HepG2 (cell line): ENCODE measurements around the gene PAM16. TPM values are rescaled to one million over a fixed set of nuclear protein-coding genes. Genes with fewer than 3 reads are reported as not detected.

Source experiments
- JUN ChIP-seq: sonication (generic); formaldehyde crosslinking; IDR thresholded peaks from 2 replicates; pipeline ENCODE4 v1.4.0; 2020; ENCODE audit warnings: mild to moderate bottlenecking, missing genetic modification reagents
- KLF15 ChIP-seq: sonication (generic); formaldehyde crosslinking; IDR thresholded peaks from 2 replicates; pipeline ENCODE4 v1.8.1; 2023; ENCODE audit warnings: borderline replicate concordance, mild to moderate bottlenecking, inconsistent platforms, missing genetic modification reagents, mixed read lengths
- PREB ChIP-seq: sonication (generic); formaldehyde crosslinking; IDR thresholded peaks from 2 replicates; pipeline ENCODE4 v1.4.0; 2020; ENCODE audit warnings: missing genetic modification reagents
- ZNF407 ChIP-seq: sonication (generic); formaldehyde crosslinking; IDR thresholded peaks from one replicate; pipeline ENCODE4 v1.5.1; 2020; ENCODE audit warnings: mild to moderate bottlenecking, missing genetic modification reagents; ENCODE audit errors: not compliant biosample characterization
- ZNF512B ChIP-seq: sonication (generic); formaldehyde crosslinking; IDR thresholded peaks from 2 replicates; pipeline ENCODE4 v1.5.1; 2020; ENCODE audit warnings: missing genetic modification reagents, mild to moderate bottlenecking, borderline replicate concordance
- ZNF550 ChIP-seq: sonication (generic); formaldehyde crosslinking; IDR thresholded peaks from 2 replicates; pipeline ENCODE4 v1.4.0; 2020; ENCODE audit warnings: mild to moderate bottlenecking, missing genetic modification reagents, borderline replicate concordance
- ZNF614 ChIP-seq: IDR thresholded peaks from 2 replicates; pipeline ENCODE4 v1.6.1; 2018; ENCODE audit warnings: missing biosample characterization, missing genetic modification reagents, inconsistent platforms, borderline replicate concordance
- polyA plus RNA-seq, 8 experiments: library from polyadenylated mRNA; depleted of rRNA in 3 of 8; stranded (reverse) in 7 of 8; unstranded in 1 of 8; fragments of >200 nt; fragmentation: Illumina TruSeq in 4 of 8; extraction: Trizol in 4 of 8; gene quantifications; 2 replicates each; pipeline versions ENCODE4 v1.2.1 to v1.2.3, GENCODE V29; 2011 to 2016; ENCODE audit warnings: low read depth in 4 of 8, missing spikeins in 1 of 8, mixed read lengths in 1 of 8; ENCODE audit not compliant: insufficient read depth in 1 of 8
- total RNA-seq, 5 experiments: library from RNA; depleted of rRNA; stranded (reverse); fragments of >200 nt; fragmentation: Illumina TruSeq; extraction: Trizol; gene quantifications; 2 replicates each; pipeline ENCODE4 v1.2.3, GENCODE V29; 2016; ENCODE audit warnings: low read depth in 1 of 5
- TF ChIP-seq, protein P1 (sequence below): sonication (generic); formaldehyde crosslinking; IDR thresholded peaks from 2 replicates; pipeline ENCODE4 v1.5.0; 2020; ENCODE audit warnings: missing genetic modification reagents
- TF ChIP-seq, protein P2 (sequence below): sonication (generic); formaldehyde crosslinking; IDR thresholded peaks from 2 replicates; pipeline ENCODE4 v1.5.1; 2020; ENCODE audit warnings: mild to moderate bottlenecking, missing genetic modification reagents, moderate library complexity

Gene PAM16
- total and polyA plus RNA-seq, 2 of the 13 experiments (the other 11 are each of a cell fraction or from before 2014, with no cell fraction given): 51.5 to 51.8 TPM

DNA sequence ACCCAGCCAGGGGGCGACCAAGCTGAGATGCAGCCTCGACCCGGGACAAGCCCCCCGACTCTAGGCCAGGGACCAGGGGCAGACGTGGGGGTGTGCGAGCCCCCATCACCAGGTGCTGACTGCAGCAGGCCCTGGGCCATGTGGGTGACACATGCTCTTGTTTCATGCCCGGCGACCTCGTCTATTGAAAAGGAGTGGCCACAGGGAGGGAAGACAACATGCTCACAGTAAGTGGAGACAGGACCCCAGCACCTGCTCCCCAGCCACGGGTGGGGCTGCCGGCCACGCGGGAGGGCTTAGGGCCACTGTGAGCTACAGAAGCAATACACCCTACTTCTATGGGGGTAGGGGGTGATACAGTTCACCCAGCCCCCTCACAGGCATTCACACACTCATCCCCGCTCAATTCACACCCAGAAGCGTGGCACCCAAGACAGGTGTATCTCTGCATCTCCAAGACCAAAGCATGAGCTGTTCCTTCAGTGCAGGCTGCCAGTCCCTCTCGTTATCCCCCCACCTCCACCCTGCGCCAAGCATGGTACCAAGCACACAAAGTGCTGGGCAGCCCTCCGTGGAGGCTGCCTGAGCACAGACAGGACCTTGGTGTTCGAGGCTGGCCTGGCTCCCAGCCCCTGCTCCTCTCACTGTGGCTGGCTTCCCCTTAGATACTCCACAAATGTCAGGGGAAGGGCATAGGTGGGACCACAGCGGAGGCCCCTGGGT, 34.1 kb upstream of the PAM16 start (continued):
- no peak for TF ChIP-seq ZNF614 (CRISPR knock-in tag)
- TF ChIP-seq ZNF407 (CRISPR knock-in tag): no peak
- TF ChIP-seq, protein P1, sequence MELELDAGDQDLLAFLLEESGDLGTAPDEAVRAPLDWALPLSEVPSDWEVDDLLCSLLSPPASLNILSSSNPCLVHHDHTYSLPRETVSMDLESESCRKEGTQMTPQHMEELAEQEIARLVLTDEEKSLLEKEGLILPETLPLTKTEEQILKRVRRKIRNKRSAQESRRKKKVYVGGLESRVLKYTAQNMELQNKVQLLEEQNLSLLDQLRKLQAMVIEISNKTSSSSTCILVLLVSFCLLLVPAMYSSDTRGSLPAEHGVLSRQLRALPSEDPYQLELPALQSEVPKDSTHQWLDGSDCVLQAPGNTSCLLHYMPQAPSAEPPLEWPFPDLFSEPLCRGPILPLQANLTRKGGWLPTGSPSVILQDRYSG (CRISPR knock-in tag): no peak
- no peak for TF ChIP-seq KLF15 (CRISPR knock-in tag)
- no peak for TF ChIP-seq ZNF550
- TF ChIP-seq PREB (CRISPR knock-in tag): no peak
- TF ChIP-seq, protein P2, sequence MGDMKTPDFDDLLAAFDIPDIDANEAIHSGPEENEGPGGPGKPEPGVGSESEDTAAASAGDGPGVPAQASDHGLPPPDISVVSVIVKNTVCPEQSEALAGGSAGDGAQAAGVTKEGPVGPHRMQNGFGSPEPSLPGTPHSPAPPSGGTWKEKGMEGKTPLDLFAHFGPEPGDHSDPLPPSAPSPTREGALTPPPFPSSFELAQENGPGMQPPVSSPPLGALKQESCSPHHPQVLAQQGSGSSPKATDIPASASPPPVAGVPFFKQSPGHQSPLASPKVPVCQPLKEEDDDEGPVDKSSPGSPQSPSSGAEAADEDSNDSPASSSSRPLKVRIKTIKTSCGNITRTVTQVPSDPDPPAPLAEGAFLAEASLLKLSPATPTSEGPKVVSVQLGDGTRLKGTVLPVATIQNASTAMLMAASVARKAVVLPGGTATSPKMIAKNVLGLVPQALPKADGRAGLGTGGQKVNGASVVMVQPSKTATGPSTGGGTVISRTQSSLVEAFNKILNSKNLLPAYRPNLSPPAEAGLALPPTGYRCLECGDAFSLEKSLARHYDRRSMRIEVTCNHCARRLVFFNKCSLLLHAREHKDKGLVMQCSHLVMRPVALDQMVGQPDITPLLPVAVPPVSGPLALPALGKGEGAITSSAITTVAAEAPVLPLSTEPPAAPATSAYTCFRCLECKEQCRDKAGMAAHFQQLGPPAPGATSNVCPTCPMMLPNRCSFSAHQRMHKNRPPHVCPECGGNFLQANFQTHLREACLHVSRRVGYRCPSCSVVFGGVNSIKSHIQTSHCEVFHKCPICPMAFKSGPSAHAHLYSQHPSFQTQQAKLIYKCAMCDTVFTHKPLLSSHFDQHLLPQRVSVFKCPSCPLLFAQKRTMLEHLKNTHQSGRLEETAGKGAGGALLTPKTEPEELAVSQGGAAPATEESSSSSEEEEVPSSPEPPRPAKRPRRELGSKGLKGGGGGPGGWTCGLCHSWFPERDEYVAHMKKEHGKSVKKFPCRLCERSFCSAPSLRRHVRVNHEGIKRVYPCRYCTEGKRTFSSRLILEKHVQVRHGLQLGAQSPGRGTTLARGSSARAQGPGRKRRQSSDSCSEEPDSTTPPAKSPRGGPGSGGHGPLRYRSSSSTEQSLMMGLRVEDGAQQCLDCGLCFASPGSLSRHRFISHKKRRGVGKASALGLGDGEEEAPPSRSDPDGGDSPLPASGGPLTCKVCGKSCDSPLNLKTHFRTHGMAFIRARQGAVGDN: 0 out of 2 replicates have a peak, but pooled peaks have one; percentile 18
- TF ChIP-seq ZNF512B (CRISPR knock-in tag): no peak
- no peak for TF ChIP-seq JUN (CRISPR knock-in tag)
